HepG2 (cell line): ENCODE data around the gene HTR7. TPM values are rescaled to one million over a fixed set of nuclear protein-coding genes. Genes with fewer than 3 reads are reported as not detected.

ENCODE experiments used
- ATAC-seq: fragments of 200-7000 bp; cut with Tn5 transposase; 3 replicates; pipeline ENCODE4 v1.9.1; 2020; ENCODE audit warnings: mild to moderate bottlenecking, moderate library complexity
- BruUV-seq: library from RNA; stranded (reverse); fragments of 400-500 nt; replicated peaks from 2 replicates; lab custom pipeline; 2021; lab: Mats Ljungman, UMichigan
- CTCF ChIA-PET: fragments of 300-600 bp; formaldehyde crosslinking; extraction: SDS; loops from one replicate; lab custom pipeline; 2021; ENCODE audit warnings: low total read pairs, inconsistent platforms, low intra/inter-chr PET ratio; lab: Yijun Ruan, JAX
- POLR2A ChIA-PET: fragments of 350-600 bp; sonication (Branson Sonifier 250); formaldehyde crosslinking; loops from one replicate; lab custom pipeline; 2020; ENCODE audit warnings: antibody characterized with exemption, inconsistent platforms; lab: Yijun Ruan, JAX
- DNase-seq: peaks from one replicate; pipeline ENCODE4 v3.0.0-alpha.2; 2015; ENCODE audit warnings: low spot score
- FAIRE-seq: peaks from 3 replicates; lab custom pipeline; 2011; peaks lifted over from hg19 to GRCh38; lab: Jason Lieb, UNC
- H2AFZ ChIP-seq: one replicate; pipeline ENCODE4 v1.6.1; 2011; ENCODE audit warnings: low read length, inconsistent platforms
- H3K27ac ChIP-seq: fragments of 300-600 bp; 3 replicates; pipeline ENCODE4 v1.8.0; 2011; ENCODE audit warnings: mixed run types, mild to moderate bottlenecking, mixed read lengths, low read length, inconsistent platforms; ENCODE audit not compliant: insufficient read depth; ENCODE audit errors: extremely low read length
- H3K27me3 ChIP-seq, 2 experiments: fragments of 200-600 bp in 1 of 2; 2 replicates in 1 of 2; 3 replicates in 1 of 2; pipeline versions ENCODE4 v1.6.0 to v1.8.0; 2011; ENCODE audit warnings: low read length in 2 of 2, mild to moderate bottlenecking in 2 of 2, moderate library complexity in 2 of 2, inconsistent platforms in 1 of 2; ENCODE audit not compliant: insufficient read depth in 2 of 2, control insufficient read depth in 1 of 2
- H3K36me3 ChIP-seq, 2 experiments: fragments of 200-600 bp in 1 of 2; replicated peaks in 1 of 2; 2 replicates in 1 of 2; 3 replicates in 1 of 2; pipeline versions ENCODE4 v1.5.1 to v1.8.0; 2011; ENCODE audit warnings: low read length in 2 of 2, inconsistent platforms in 1 of 2; ENCODE audit not compliant: insufficient read depth in 2 of 2, control insufficient read depth in 1 of 2
- H3K4me1 ChIP-seq: 2 replicates; pipeline ENCODE4 v1.5.1; 2012; ENCODE audit warnings: low read length, inconsistent platforms; ENCODE audit not compliant: insufficient read depth
- H3K4me2 ChIP-seq: 2 replicates; pipeline ENCODE4 v1.6.0; 2011; ENCODE audit warnings: low read depth, low read length, inconsistent platforms
- H3K4me3 ChIP-seq, 3 experiments: fragments of 200-600 bp in 1 of 3; sonication (generic), shearing (Covaris generic) in 1 of 3; replicated peaks in 1 of 3; 2 replicates each; pipeline ENCODE4 v1.5.1; 2011 to 2016; ENCODE audit warnings: low read length in 3 of 3, inconsistent platforms in 2 of 3, low read depth in 2 of 3, mild to moderate bottlenecking in 2 of 3, control low read depth in 1 of 3, mixed read lengths in 1 of 3; ENCODE audit not compliant: insufficient read depth in 1 of 3
- H3K79me2 ChIP-seq: one replicate; pipeline ENCODE4 v1.6.1; 2011; ENCODE audit warnings: low read length, inconsistent platforms; ENCODE audit not compliant: insufficient read depth
- H3K9ac ChIP-seq: 2 replicates; pipeline ENCODE4 v1.6.0; 2011; ENCODE audit warnings: mild to moderate bottlenecking, low read depth, low read length, inconsistent platforms; ENCODE audit not compliant: insufficient read depth
- H3K9me3 ChIP-seq: 2 replicates; pipeline ENCODE4 v1.5.1; 2012; ENCODE audit warnings: mild to moderate bottlenecking, low read length
- H4K20me1 ChIP-seq: 2 replicates; pipeline ENCODE4 v1.6.0; 2011; ENCODE audit warnings: inconsistent platforms, mild to moderate bottlenecking, low read length, moderate library complexity; ENCODE audit not compliant: insufficient read depth
- BRD4 ChIP-seq: sonication (generic); formaldehyde crosslinking; IDR thresholded peaks from 2 replicates; pipeline ENCODE4 v1.4.0; 2020; ENCODE audit warnings: missing genetic modification reagents
- DR1 ChIP-seq: sonication (generic); formaldehyde crosslinking; IDR thresholded peaks from 2 replicates; pipeline ENCODE4 v1.8.0; 2021; ENCODE audit warnings: mild to moderate bottlenecking, missing genetic modification reagents, inconsistent platforms
- E2F5 ChIP-seq: sonication (generic); formaldehyde crosslinking; conservative IDR thresholded peaks from 2 replicates; pipeline ENCODE4 v1.4.0; 2020; ENCODE audit warnings: missing genetic modification reagents
- EHMT2 ChIP-seq: fragments of 200-600 bp; sonication (generic); IDR thresholded peaks from 2 replicates; pipeline ENCODE4 v1.7.0; 2017; ENCODE audit warnings: antibody characterized with exemption, low read depth, low read length, borderline replicate concordance
- ERF ChIP-seq: IDR thresholded peaks from 2 replicates; pipeline ENCODE4 v1.6.1; 2018; ENCODE audit warnings: missing biosample characterization, missing genetic modification reagents
- HOXA3 ChIP-seq: sonication (generic); formaldehyde crosslinking; IDR thresholded peaks from 2 replicates; pipeline ENCODE4 v1.5.0; 2020; ENCODE audit warnings: missing genetic modification reagents
- ISX ChIP-seq: sonication (generic); formaldehyde crosslinking; conservative IDR thresholded peaks from 2 replicates; pipeline ENCODE4 v1.5.0; 2020; ENCODE audit warnings: missing genetic modification reagents
- NFE2L2 ChIP-seq: fragments of 150-350 bp; IDR thresholded peaks from 2 replicates; pipeline ENCODE4 v1.6.1; 2014; ENCODE audit warnings: low read length
- NKX3-1 ChIP-seq: sonication (generic); formaldehyde crosslinking; IDR thresholded peaks from 2 replicates; pipeline ENCODE4 v1.5.0; 2020; ENCODE audit warnings: missing genetic modification reagents
- POLR2G ChIP-seq: fragments of 200-400 bp; formaldehyde crosslinking; IDR thresholded peaks from 2 replicates; pipeline ENCODE4 v1.6.1; 2018; ENCODE audit warnings: mild to moderate bottlenecking, low read depth, low read length, moderate library complexity
- PTBP1 ChIP-seq: fragments of 200-400 bp; formaldehyde crosslinking; IDR thresholded peaks from 2 replicates; pipeline ENCODE4 v1.6.1; 2018; ENCODE audit warnings: low read length, low read depth; ENCODE audit not compliant: poor library complexity, severe bottlenecking
- RCOR2 ChIP-seq: IDR thresholded peaks from 2 replicates; pipeline ENCODE4 v1.6.1; 2016; ENCODE audit warnings: missing biosample characterization, missing genetic modification reagents
- SMAD1 ChIP-seq: sonication (generic); formaldehyde crosslinking; IDR thresholded peaks from 2 replicates; pipeline ENCODE4 v1.4.0; 2020; ENCODE audit warnings: missing genetic modification reagents, low read depth, mild to moderate bottlenecking, borderline replicate concordance
- SMYD3 ChIP-seq: sonication (generic); formaldehyde crosslinking; IDR thresholded peaks from 2 replicates; pipeline ENCODE4 v1.8.1; 2023; ENCODE audit warnings: mild to moderate bottlenecking, missing genetic modification reagents
- TFDP2 ChIP-seq: sonication (generic); formaldehyde crosslinking; IDR thresholded peaks from 2 replicates; pipeline ENCODE4 v1.4.0; 2020; ENCODE audit warnings: missing genetic modification reagents
- TSC22D2 ChIP-seq: sonication (generic); formaldehyde crosslinking; IDR thresholded peaks from 2 replicates; pipeline ENCODE4 v1.5.1; 2020; ENCODE audit warnings: missing genetic modification reagents, mild to moderate bottlenecking, borderline replicate concordance
- ZNF230 ChIP-seq: sonication (generic); formaldehyde crosslinking; IDR thresholded peaks from 2 replicates; pipeline ENCODE4 v1.4.0; 2020; ENCODE audit warnings: mild to moderate bottlenecking, missing genetic modification reagents
- ZNF619 ChIP-seq: sonication (generic); formaldehyde crosslinking; IDR thresholded peaks from 2 replicates; pipeline ENCODE4 v1.4.0; 2020; ENCODE audit warnings: mild to moderate bottlenecking, missing genetic modification reagents
- WGBS: methylation state at CpG from one replicate; pipeline ENCODE4 v1.1.6; 2017; ENCODE audit warnings: low lambda C conversion rate; 5-methylcytosine and 5-hydroxymethylcytosine counted together
- in situ Hi-C: cut with HindIII; loops from 2 replicates; pipeline ENCODE4 v1.10.0; 2017; ENCODE audit warnings: low pct_unique_long_range_greater_than_20kb; ENCODE audit not compliant: extremely low pct_ligation_motif_present
- intact Hi-C: fragments of 100-400 bp; cut with micrococcal nuclease; formaldehyde crosslinking; loops from one replicate; pipeline ENCODE4 v1.10.0; 2022; ENCODE audit not compliant: unreplicated experiment
- polyA plus RNA-seq, 8 experiments: library from polyadenylated mRNA; depleted of rRNA in 3 of 8; stranded (reverse) in 7 of 8; unstranded in 1 of 8; fragments of >200 nt; fragmentation: Illumina TruSeq in 4 of 8; extraction: Trizol in 4 of 8; gene quantifications; 2 replicates each; pipeline versions ENCODE4 v1.2.1 to v1.2.3, GENCODE V29; 2011 to 2016; ENCODE audit warnings: low read depth in 4 of 8, missing spikeins in 1 of 8, mixed read lengths in 1 of 8; ENCODE audit not compliant: insufficient read depth in 1 of 8
- total RNA-seq, 5 experiments: library from RNA; depleted of rRNA; stranded (reverse); fragments of >200 nt; fragmentation: Illumina TruSeq; extraction: Trizol; gene quantifications; 2 replicates each; pipeline ENCODE4 v1.2.3, GENCODE V29; 2016; ENCODE audit warnings: low read depth in 1 of 5

Gene HTR7
- total and polyA plus RNA-seq, 2 of the 13 experiments (the other 11 are each of a cell fraction or from before 2014, with no cell fraction given) = 0.04 TPM; not detected in 1

- no peaks in the 10 kb centered on the region for H3K36me3 ChIP-seq
- H3K4me2 ChIP-seq = no peak overlapping the region
- H2AFZ ChIP-seq = no peak overlapping the region
- peaks cover 11% of the 10 kb centered on the region; the same call in 1 of the 2 replicates for H3K9me3 ChIP-seq
- no peak for DNase-seq
- 0% methylated on average over 1 of the region's 3 CpGs for WGBS
- in situ Hi-C loops (no loop called here), intact Hi-C loops (no loop called here)
- H3K79me2 ChIP-seq = no peaks in the 10 kb centered on the region
- no peak for ATAC-seq
- H3K4me1 ChIP-seq = no peaks in the 10 kb centered on the region
- BruUV-seq = no TSS peak
- CTCF ChIA-PET = no interaction called here
- H4K20me1 ChIP-seq = no peaks in the 10 kb centered on the region
- no peaks in the 10 kb centered on the region for H3K27me3 ChIP-seq
- FAIRE-seq = no peak
- TF ChIP-seq TFDP2 (CRISPR knock-in tag) = no peak
- TF ChIP-seq E2F5 (CRISPR knock-in tag) = no peak
- TF ChIP-seq RCOR2 = no peak
- TF ChIP-seq NKX3-1 (CRISPR knock-in tag) = no peak
- TF ChIP-seq TSC22D2 (CRISPR knock-in tag) = no peak
- no peak for TF ChIP-seq NFE2L2
- TF ChIP-seq DR1 = no peak
- no peak for TF ChIP-seq BRD4 (CRISPR knock-in tag)
- no peak for TF ChIP-seq SMAD1 (CRISPR knock-in tag)
- no peak for TF ChIP-seq ISX (CRISPR knock-in tag)
- no peak for TF ChIP-seq EHMT2
- TF ChIP-seq ZNF619 (CRISPR knock-in tag) = no peak
- no peak for TF ChIP-seq ERF
- no peak for TF ChIP-seq SMYD3
- no peak for TF ChIP-seq PTBP1
- TF ChIP-seq HOXA3 (CRISPR knock-in tag) = no peak
- no peak for TF ChIP-seq POLR2G
- no peak for TF ChIP-seq ZNF230 (CRISPR knock-in tag)
- TF ChIP-seq, all 625 proteins: peak for 0
- POLR2A ChIA-PET = no interaction called here
- no peak overlapping the region for H3K4me3 ChIP-seq
- H3K27ac ChIP-seq = no peak overlapping the region
- no peak overlapping the region for H3K9ac ChIP-seq
Observed at GRCh38 chr10:90845726-90846125, 12.1 kb downstream of the HTR7 start.
